Smooth muscle cell of trachea (primary cell): ENCODE data around the gene SLC16A3. TPM values are rescaled to one million over a fixed set of nuclear protein-coding genes. Genes with fewer than 3 reads are reported as not detected.

ENCODE experiments used
- total RNA-seq: library from RNA; depleted of rRNA; stranded (reverse); fragments of >200 nt; gene quantifications from 2 replicates; pipeline ENCODE4 v1.2.1, GENCODE V29; 2014

The SLC16A3 gene
- 80.3 and 222 TPM in 2 replicates for total RNA-seq

GRCh38 chr17:82228842-82229697, at the start of gene SLC16A3:
Gene SLC16A3, plus strand, starts transcription at chr17:82229042. Its CDS starts 6,967 bp downstream, at chr17:82236009.

DNA sequence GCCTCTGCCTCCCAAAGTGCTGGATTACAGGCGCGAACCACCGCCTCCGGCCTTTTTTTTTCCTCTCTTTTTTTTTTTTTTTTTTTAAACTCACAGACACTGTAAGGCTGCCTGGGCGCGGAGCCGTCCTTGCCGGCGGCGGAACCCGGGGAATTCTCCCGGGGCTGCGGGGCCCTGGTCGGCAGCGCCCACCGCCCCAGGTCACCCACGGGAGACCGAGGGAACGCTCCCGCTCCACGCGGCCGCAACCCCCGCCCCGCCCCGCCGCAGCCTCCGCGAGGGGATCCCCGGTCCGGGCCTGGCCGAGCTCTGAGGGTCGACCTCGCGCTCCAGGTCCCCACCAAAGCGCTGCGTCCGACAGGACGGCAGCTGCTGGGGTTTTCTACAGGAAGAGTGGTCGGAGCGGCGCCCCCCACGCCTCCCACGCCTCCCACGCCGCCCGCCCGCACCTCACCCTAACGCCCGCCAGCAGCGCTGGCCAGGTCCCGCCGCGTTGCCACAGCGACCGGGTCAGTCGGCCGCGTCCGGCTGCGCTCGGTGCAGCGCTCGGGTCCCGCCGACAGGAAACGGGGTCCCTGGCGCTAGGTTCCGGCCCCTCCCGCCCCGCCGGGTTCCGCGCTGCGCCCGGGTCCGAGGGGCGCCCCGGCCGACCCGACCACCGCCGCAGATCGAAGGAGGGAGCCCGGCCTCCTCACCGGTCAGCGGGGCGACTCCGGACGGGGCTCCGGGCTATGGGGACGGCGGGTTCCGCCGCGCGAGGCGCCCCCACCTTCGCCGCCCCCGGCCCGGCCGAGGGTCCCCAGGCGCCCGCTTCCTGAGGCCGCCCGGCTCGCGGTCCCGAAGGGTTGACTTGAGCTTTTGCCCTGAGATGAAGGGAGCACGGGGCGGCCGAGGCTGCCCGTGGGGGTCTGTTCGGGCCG, 16.3 kb upstream of the SLC16A3 start, which contains the start of gene CCDC57:
CCDC57 (minus strand) TSS at position 512 of the 920 bp plus-strand sequence. CDS start 10,898 bp downstream, outside the sequence.

DNA sequence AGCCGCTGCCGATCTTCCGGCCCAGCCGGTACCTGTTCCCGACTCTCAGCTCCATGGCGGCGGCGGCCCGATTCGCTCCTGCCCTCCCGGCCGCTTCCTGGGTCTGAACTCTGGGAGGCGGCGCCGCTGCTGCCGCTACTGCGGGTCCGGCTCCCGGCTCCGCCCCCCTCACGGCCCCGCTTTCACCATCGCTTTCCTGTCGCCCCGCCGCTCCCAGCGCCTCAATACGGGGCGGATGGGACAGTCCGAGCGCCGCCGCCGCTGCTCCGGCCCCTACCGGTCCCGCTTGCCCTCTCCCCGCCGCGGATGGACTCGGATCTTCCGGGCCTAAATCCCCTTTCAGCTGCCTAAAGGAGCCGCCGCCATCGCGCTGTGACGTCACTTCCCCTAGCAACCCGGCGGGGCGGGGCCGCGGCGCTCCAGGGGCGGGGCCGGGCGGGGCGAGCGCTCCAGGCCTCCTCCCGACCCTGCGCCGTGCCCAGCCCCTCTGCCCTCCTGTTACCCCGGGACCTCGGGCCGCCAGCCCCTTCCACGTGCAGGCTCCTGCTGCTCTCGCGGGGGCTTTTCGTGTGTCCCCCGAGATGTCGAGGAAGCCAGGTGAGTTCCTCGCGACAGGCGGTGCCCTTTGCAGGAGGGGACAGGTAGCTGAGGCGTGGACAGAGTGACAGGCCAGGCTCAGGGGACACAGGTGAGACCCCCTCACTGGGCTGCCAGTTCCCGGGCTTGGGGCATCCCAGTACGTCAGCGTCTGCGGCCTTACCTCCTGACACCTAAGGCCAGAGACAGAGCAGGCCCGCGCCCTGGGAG, 44.7 kb downstream of the SLC16A3 start, which contains the start of gene CSNK1D:
CSNK1D (minus strand) TSS at position 374 of the 807 bp plus-strand sequence; CDS start at position 55, 319 bp downstream.

Other genes with a start within 250 kb of the SLC16A3 start
- gene CENPX, start 206.2 kb upstream of the SLC16A3 start, total RNA-seq = 13.4 and 47.6 TPM in 2 replicates
- 16.2 and 17.0 TPM in 2 replicates for gene LRRC45, start 205.7 kb upstream of the SLC16A3 start, total RNA-seq
- gene RAC3, start 197.4 kb upstream of the SLC16A3 start, total RNA-seq = 7.6 and 12.6 TPM in 2 replicates
- 52.3 and 70.0 TPM in 2 replicates for gene DCXR, start 191.3 kb upstream of the SLC16A3 start, total RNA-seq
- 36.8 and 69.6 TPM in 2 replicates for gene RFNG, start 177.2 kb upstream of the SLC16A3 start, total RNA-seq
- gene GPS1, start 177.1 kb upstream of the SLC16A3 start, total RNA-seq = 101 and 117 TPM in 2 replicates
- 46.8 and 52.1 TPM in 2 replicates for gene DUS1L, start 163.2 kb upstream of the SLC16A3 start, total RNA-seq
- 153 and 279 TPM in 2 replicates for gene FASN, start 130.8 kb upstream of the SLC16A3 start, total RNA-seq
- 12.6 and 16.0 TPM in 2 replicates for gene CCDC57, start 16.2 kb upstream of the SLC16A3 start, total RNA-seq
- 60.9 and 70.6 TPM in 2 replicates for gene CSNK1D, start 44.7 kb downstream of the SLC16A3 start, total RNA-seq
- gene CD7, start 88.6 kb downstream of the SLC16A3 start, total RNA-seq = 0.66 and 1.3 TPM in 2 replicates
- gene SECTM1, start 104.7 kb downstream of the SLC16A3 start, total RNA-seq = 39.7 and 198 TPM in 2 replicates
- gene TEX19, start 130.2 kb downstream of the SLC16A3 start, total RNA-seq = not detected in 2 replicates
- 0.15 TPM in 1 of 2 replicates, not detected in the other for gene UTS2R, start 142.7 kb downstream of the SLC16A3 start, total RNA-seq
- 13.2 and 16.9 TPM in 2 replicates for gene HEXD, start 189.3 kb downstream of the SLC16A3 start, total RNA-seq
- gene OGFOD3, start 189.5 kb downstream of the SLC16A3 start, total RNA-seq = 36.2 and 64.2 TPM in 2 replicates
- 87.3 and 108 TPM in 2 replicates for gene CYBC1, start 221.7 kb downstream of the SLC16A3 start, total RNA-seq
- 33.1 and 39.1 TPM in 2 replicates for gene NARF, start 229.7 kb downstream of the SLC16A3 start, total RNA-seq